Measurements from ENCODE around the gene ACSF3.

ACSF3 gene

DNA sequence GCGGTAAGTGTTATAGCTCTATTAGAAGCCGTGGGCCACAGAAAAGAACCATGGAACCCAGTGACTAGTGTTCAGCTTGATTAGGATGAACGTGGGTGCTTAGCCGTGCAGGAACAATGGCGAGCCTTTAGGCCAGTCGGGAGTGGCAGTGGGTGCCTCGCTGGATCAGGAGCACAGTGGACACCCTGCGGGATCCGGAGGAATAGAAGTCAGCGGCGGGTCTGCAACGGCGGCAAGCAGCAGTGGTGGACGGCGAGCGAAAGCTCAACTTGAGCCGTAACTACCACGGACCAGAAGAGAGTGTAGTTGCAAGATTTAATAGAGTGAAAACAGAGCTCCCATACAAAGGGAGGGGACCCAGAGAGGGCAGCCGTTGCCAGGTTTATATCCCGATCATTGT is 40.6 kb downstream of the ACSF3 start:
- DNase-seq = no peak

DNA sequence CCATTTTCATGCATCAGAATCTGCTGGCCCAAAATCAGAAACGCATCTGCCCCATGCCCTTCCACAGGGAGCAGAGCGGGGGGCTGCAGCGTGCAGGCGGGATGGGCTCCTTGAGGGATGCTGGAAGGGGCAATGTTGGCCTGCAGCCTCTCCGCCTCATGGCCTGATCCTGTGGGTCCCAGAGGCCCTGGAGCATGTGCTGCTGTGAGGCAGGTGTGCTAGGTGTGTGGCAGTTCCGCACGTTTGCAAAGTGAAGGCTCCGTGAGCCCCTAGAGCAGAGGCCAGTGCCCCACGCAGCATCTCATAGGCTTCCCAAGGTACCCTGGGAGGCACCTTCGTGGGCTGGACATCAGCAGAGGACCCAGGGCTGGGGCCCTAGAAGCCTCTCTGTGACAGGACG is 41.5 kb downstream of the ACSF3 start:
- DNase-seq = no peak

DNA sequence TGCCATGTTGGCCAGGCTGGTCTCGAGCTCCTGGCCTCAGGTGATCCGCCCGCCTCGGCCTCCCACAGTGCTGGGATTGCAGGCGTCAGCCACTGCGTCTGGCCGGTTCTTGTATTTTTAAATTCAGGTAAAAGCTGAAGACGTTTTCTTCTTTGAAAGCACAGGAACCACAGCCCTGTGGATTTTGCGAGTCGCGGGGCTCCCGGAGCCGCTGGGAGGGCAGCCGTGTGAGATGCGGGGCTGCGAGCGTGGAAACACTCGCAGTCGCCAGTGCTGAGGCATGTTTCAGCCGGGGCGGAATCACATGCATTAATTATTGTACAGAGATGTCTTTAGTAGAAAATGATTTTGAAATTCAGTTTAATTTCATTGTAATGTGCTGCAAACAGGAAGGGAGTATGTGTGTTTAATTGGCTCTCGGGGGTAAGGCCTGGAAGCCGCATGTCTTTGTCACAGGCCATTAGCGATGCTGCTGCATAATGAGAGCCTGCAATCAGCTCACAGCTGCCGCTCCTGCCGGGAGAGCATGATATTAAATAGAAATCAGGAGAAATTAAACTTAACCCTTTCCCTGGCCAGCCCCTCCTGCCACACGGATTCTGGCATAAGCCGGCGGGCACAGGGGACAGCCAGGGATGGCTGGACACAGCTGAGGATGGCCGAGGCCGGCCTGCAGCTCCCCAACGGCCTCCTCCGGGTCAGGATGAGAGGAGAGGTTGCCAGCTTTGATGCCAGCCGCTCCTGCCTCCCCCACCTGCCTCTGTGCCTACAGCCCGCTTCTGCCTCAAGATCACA is 42.5 kb downstream of the ACSF3 start:
- no peak for DNase-seq

DNA sequence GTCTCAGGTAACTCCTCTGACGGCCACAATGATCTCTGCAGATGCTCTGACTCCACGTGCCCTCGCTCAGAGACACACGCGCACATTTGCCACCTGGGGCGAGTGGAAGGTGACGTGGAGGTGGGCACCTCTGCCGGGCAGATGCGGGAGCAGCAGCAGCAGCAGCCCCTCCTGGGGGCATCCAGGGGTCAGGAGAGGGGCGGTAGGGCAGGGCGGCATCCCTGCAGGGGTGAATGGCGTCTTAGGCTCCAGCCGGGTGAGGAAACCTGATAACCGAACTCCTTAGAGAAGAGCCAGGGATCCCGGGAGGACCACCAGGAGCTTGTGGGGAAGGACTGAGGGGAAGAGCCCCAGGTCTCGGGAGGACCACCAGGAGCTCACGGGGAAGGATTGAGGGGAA is 43.3 kb downstream of the ACSF3 start:
- no peak for DNase-seq

DNA sequence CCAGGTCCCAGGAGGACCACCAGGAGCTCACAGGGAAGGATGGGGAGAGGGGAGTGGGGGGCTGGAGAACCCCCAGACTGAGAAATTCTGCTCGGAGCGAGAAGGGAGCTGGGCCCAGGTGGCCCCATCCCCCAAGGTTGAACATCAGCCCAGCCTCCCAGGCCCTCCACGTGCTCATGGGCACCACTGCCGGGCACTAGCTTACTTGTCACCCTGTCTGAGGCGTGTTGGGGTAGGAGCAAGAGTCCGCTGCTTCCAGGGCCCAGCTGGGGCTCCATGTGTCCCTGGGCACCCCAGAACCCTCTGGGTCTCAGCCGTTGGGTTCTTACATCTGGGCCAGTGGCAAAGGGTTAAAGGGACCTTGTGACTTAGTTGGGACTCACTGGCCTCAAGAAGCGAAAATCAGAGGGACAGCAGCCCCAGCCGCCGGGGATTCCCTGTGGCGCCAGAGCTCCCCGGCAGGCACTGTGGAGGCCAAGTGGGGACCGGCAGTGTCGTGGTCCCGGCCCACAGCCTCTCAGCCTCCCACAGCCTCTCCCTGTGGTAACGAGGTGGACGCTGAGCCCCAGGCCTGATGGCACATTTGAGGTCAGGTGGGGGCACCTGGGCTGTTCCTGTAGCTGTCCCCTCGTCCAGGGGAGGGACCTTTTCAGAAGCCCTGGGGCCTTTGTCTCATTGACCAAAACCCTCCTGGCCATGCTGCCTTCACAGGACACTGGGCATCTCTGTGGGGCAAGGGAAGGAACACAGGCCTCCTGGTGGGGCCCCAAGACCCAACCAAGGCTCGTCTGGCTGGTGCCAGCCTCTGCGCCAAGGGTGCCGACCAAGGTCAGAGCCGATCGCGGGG is 44.2 kb downstream of the ACSF3 start:
- no peak for DNase-seq

DNA sequence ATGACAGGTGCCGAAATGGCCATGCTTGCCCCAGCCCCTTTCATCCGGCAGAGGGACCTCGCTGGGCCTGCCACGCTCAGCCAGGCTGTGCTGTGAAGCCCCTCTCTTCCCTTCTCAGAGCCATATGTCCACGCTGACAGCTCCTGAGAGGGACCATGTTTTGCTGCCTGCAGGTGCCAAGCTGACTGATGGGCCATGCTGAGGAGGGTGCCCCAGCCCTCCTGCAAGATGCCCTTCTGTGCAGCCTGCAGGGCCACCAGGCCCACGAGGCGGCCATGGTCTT is 44.8 kb downstream of the ACSF3 start:
- no peak for DNase-seq

DNA sequence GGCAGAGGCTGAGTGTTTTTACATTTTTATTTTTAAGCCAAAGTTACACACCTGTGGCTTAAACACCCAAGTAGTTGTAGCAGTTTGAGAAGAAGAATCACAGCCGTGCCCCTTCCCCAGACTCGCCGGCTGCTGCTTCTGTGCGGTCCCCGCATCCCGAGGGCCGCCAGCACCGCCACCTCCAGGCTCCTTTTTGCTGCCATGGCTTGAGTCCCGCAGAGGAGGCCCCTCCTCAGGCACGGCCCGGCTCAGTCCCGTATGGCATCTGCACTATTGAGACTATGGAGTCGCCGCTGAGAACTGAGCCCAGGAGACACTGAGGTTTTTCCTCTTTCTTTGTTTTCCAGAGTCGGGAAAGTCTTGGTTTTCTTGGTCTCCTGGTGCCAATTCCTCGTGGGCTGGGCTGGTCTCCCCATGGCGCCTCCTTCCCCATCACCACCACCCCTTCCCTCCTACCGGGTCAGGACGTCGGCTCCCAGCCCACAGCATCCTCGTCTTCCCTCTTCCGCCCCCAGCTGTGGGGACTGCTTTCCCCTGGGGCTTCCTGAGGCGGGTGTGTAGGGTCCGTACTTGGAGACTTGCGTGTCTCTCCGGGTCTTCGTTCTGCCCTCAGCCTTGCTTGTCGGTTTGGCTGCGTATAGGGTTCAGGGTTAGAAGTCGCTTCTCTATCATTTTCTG is 45.3 kb downstream of the ACSF3 start:
- no peak for DNase-seq

DNA sequence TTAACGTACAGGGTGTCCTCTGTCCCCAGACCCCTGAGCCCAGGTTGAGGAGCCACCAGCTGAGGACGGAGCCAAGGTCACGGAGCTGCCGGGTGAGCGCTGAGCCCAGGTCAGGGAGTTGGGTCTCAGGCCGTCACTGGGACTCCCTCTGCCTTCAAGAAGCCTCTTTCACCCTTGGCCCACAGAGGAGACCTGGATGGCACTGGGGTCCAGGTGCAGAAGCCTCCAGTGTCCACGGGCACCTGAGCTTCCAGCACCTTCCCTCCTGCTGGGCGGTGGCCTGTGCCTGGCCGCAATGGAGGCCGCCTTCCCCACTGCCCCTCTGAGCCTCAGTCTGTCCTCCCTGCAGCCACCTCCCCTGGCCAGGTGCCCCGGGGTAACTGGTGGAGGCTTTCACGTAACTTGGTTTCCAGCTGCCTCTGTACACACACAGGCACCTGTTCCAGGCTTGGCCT is 46.3 kb downstream of the ACSF3 start:
- no peak for DNase-seq

DNA sequence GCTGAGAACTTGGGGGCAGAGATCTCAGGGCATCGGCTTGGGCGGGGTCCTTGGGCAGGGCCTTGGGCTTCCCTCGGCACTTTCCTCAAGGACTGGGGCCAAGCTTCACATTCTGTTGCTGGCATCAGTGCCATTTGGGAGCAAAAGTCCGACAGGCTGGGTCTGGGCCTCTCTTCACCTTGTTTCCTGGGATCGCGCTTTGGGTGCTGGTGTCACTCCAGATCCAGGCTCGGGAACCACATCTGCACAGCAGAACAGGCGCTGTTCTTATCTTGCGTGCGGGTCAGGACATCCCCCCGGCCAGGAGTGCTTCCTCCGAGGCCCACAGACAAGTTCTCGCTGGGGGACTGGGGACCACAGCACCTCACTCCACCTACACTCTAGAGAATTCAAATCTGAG is 46.7 kb downstream of the ACSF3 start:
- DNase-seq = no peak

DNA sequence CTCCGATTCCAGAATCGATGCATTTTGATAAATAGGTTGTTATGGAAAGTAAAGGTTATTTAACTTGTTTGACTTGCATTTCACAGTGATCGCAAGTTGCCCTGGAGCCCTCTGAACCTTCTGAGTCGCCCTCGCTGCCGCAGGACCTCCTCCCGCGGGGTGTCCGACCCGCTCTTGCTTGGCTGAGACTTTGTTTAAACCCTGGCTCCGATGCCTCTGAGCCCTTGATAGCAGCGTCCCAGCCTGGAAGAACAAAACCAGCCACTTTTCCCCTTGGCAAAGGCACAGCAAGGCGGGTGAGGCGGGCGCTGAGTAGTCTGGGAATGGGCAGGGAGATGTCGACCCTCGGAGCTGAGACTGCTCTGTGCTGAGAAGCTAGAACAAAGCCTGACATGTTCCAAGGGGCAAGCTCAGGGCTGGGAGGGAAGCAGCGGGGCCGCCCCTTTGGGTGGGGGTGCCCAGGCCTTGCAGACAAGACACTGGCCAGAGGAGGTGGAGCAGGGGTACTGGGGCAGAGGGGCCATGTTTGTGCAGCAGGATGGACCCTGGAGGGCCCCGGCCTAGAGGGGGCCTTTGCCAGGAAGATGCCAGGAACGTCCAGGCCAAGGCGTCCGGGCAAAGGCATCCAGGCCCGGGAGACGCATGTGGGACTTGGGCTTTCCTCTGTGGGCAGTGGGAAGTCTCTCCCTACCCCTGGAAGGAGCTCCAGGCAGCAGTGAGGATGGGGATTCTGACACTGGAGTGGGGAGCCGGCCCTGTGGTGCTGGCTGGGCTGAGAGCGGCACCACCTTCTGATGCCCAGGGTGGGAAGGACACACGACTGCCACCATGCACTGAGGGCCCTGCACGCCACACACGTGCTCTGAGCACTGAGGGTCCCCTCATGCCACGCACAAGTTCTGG is 47.6 kb downstream of the ACSF3 start:
- no peak for DNase-seq

DNA sequence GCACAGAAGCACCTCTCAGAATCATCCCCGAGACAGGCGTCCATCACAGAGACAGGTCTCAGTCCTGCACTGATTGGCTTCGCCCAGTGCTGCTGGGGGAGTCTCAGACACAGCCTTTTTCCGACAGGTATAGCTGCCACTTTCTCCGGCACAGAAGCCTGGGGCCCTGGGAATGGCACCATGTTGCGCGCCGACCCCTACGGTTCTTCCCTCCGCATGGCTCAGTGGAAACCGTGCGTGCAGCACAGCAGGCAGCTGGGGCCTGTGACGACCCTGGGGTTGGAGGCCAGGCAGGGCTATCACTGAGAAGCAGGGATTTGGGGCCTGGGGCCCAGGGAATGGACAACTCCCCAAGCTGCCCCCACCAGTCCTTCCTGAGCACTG is 48.2 kb downstream of the ACSF3 start:
- DNase-seq = no peak

DNA sequence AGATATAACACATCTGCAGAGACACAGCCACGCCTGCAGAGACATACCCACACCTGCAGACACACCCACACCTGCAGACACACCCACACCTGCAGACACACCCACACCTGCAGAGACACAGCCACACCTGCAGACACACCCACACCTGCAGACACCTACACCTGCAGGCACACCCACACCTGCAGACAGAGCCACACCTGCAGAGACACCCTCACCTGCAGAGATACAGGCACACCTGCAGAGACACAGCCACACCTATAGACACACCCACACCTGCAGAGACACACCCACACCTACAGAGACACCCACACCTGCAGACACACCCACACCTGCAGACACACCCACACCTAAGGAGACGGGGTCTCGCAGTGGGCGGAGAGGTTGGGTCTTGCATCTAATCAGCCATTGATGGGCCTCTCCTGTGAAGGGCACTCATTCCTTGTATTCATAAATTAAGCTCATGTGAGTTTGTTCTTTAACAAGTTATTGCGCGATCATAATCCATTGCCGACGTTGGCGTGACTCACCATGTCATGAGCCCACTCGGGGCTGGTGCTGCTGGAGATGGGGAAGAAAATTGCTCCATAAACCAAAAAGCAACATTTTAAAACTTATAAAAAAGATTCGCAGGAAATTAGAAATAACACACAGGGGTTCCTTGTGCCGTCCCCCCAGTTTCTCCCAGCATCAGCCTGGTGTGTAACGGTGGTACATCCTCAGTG is 49.0 kb downstream of the ACSF3 start:
- no peak for DNase-seq

DNA sequence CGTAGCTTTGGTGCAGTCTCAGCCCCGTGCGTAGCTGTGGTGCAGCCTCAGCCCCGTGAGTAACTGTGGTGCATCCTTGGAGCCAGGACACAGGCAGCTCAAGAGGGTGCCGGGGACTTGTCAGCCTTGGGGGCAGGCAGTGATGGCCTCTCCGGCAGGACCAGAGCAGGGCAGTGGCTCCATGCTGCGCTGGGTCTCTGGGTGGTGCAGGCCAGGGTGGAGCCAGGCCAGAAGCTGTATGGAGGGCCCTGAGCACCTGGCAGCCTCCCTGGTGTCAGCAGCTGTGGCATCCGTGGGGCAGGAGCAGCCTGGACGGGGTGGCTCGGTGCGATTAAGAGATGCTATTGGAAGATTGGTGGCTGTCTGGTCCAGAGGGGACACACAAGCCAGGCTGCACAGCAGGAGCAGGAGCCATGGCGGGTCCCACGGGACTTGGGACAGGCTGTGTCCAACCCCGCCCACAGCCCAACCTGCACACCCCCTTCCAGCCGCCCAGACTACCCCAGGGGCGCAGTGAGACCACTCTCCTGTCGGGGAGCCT is 49.6 kb downstream of the ACSF3 start:
- no peak for DNase-seq

DNA sequence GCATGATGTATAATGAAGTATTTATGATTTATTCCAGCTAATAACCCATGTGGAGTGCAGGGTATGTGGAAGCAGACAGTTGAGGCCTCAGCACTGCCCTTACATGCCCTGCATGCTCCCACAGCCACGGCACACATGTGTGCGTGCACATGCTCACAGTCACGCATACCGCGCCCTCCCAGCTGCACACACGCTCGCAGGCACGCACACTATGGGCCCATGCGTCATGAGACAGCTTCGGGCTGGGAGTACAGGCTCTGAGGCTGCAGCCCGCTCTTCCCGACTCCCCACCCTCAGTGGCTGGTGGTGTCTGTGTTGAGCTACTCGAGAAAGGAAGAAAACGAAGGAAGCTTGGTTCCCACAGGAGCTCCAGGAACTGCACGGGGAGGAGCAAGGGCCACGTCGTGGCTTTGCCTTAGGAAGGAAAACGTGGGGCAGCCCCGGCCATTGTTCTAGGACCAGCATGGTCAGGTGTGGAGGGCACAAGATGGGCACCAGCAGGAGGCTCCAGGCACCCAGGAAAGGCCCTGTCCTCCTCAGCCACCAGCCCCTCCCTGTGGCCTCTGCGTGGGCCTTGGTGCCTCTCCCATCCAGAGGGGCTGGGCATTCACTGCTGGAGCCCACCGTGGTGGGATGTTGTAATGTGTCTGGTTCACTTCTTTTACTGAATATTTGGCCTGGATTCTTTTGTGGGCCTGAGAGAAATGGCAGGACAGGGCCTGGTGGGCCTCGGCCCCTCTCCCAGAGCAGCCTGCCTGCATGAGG is 50.4 kb downstream of the ACSF3 start:
- DNase-seq = no peak

DNA sequence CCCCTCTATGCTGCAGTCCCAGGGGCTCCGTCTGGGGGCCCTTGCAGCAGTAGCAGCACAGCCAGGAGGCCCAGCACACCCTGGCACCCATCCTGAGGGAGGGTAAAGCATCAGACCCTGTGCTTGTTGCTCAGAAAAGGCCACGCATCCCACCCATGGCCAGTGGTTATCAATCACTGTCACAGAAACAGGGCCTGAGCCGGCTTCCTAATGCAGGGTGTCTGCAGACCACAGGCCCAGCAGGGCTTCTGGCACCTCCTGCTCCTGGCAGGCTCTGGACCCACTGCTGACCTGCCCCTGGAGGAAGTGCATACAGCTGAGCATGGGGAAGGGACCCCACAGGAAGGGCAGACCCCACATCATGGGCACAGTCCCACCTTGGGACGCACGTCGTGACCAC is 51.0 kb downstream of the ACSF3 start:
- no peak for DNase-seq

DNA sequence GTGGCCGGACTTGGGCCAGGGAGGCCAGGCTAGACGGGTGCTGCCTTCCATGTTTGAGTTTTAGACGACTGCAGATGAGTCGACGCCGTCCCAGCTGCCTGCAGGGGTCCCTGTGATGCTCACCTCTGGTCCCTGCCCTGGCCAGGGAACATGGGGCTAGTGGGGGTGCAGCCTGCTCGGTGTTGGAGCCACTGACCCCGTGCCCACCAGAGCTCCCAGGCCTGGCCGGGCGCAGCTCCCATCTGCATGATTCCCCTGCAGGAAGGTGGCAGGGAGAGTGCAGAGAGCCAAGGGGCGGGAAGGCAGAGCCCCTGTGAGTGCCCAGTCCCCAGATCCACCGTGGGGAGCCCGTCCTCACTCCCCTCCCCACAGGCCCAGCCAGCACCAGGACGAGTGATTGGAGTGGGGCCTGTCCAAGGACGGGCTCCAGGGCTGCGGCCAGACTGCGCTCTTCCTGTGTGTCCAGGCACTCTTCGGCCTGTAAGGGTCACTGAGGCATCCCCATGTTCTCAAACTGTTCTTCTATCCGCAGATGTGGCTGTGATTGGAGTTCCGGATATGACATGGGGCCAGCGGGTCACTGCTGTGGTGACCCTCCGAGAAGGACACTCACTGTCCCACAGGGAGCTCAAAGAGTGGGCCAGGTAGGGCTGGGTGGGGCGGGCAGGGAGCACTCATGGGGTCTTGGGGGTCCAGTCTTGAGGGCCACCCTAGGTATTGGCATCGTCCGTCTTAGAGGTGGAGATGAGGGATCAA is 51.9 kb downstream of the ACSF3 start:
- DNase-seq = no peak

DNA sequence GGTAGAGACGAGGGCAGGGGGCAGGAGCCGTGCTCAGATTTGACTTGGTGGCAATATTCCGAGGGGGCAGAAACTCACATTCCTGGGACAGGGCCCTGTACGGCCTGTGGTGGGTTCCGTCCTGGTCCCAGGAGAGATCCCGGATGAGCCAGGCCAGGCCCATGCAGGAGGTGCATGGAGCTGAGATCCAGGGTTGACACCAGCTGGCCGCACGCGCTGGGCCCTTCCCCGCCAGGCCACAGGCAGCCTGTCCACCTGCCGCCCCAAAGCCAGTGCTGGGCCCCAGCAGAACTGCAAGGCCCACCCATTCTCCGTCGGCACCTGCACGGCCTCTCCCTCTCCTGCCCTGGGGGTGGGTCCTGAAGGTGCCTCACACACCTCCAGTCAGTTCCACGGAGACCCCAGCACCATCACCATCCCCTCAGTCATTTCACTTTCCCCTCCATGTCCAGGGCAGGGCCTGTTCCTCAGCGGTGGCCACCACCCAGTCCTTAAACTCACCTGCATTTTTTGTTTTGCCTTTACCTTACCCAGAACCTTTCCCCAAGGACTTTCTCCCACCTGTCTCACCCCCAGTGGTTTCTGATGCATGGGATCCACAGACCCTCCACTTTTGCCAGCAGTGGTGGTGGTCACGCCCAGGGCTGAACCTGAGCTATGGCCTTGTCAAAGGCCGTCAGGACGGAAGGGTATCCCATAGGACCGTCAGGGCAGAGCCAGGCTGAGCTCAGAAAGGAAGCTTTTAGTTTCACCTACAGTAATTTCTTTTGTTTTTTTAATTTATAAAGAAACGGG is 52.8 kb downstream of the ACSF3 start:
- DNase-seq = no peak

DNA sequence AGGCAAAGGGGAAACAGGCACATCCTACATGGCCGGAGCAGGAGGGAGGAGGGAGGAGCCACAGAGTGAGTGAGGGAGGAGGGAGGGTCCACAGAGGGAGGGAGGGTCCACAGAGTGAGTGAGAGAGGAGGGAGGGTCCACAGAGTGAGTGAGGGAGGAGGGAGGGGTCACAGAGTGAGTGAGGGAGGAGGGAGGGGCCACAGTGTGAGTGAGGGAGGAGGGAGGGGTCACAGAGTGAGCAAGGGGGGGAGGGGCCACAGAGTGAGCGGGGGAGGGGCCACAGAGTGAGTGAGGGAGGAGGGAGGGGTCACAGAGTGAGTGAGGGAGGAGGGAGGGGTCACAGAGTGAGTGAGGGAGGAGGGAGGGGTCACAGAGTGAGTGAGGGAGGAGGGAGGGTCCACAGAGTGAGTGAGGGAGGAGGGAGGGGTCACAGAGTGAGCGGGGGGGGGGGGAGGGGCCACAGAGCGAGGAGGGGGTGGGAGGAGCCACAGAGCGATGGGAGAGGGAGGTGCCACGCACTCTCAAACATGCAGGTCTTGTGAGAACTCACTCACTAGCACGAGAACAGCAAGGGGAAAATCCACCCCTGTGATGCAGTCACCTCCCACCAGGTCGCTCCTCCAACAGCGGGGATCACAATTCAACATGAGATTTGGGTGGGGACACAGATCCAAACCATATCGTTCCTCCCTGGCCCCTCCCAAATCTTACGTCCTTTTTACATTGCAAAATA is 53.6 kb downstream of the ACSF3 start:
- DNase-seq = no peak

DNA sequence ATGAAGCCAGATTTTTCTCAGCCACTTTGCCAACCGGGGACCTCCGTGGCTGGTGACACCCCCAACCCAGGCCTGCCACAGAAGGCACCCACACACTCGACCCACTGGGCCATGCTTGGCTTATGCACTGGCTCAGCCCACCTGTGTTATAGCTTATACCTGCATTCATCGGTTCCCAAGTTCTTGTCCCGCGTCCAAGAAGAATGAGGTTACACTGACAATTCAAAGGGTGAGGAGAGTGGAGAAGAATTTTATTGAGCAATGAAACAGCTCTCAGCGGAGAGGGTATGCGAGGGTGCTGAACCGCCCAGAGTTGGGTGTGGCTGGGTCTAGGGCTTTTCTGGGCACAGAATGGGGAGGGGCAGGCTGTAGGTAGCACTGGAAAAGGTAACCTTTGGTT is 55.7 kb downstream of the ACSF3 start:
- no peak for DNase-seq
